ENCODE results near the gene FAM240B. TPM values are rescaled to one million over a fixed set of nuclear protein-coding genes. Genes with fewer than 3 reads are reported as not detected.

FAM240B gene
- total and polyA plus RNA-seq, 2 of the 4 experiments (the other 2 are of a cell fraction) = not detected

- DNase-seq (peak; percentile 24), ATAC-seq (ENCODE audit: low read depth) (peak; percentile 60)
- peak overlapping the region; percentile 52; the same call in 1 of the 2 replicates for H3K23ac ChIP-seq (ENCODE audit: low read depth, low read length)
- H2AFZ ChIP-seq (replicated peaks; ENCODE audit: low read length, poor library complexity) = no peak overlapping the region
- H3K9me1 ChIP-seq (ENCODE audit: insufficient read depth, low read length) = peaks cover 13% of the 10 kb centered on the region
- H3K9me3 ChIP-seq (ENCODE audit: control insufficient read depth, insufficient read depth, low read length) = no peaks in the 10 kb centered on the region
- ChIA-PET CTCF (no interaction called here), POLR2A (ENCODE audit: unreplicated experiment) (no interaction called here)
- no TSS peak for BruUV-seq (replicated peaks)
- no peak overlapping the region; the same call in 1 of the 2 replicates for H2AK5ac ChIP-seq (ENCODE audit: low read depth, low read length)
- H3K56ac ChIP-seq (ENCODE audit: extremely low read depth, insufficient read depth, low read length) = no peak overlapping the region
- in situ Hi-C loops (cut with MboI; ENCODE audit: low sequenced_read_pairs) = loop anchor here (10.0 kb wide), 2 partner anchors 53 to 57 kb away; partner anchors contain the start of gene ANKRD18A
- H3K36me3 ChIP-seq (ENCODE audit: control insufficient read depth, insufficient read depth, low read length) = no peaks in the 10 kb centered on the region
- no peak overlapping the region for H2AK9ac ChIP-seq (replicated peaks; ENCODE audit: low read depth, low read length, poor library complexity)
- peak overlapping the region; percentile 80 for H2BK120ac ChIP-seq (ENCODE audit: low read depth, low read length)
- TF ChIP-seq MXI1 (IDR thresholded peaks at IDR 0.05; ENCODE audit: borderline replicate concordance, low read depth, low read length) = no peak
- TF ChIP-seq FOS (IDR thresholded peaks at IDR 0.05; ENCODE audit: low read depth, low read length) = no peak
- TF ChIP-seq BHLHE40 (IDR thresholded peaks at IDR 0.05; ENCODE audit: low read depth, low read length) = no peak
- TF ChIP-seq SMC3 (IDR thresholded peaks at IDR 0.05; ENCODE audit: low read depth, low read length) = no peak
- TF ChIP-seq, protein P1, sequence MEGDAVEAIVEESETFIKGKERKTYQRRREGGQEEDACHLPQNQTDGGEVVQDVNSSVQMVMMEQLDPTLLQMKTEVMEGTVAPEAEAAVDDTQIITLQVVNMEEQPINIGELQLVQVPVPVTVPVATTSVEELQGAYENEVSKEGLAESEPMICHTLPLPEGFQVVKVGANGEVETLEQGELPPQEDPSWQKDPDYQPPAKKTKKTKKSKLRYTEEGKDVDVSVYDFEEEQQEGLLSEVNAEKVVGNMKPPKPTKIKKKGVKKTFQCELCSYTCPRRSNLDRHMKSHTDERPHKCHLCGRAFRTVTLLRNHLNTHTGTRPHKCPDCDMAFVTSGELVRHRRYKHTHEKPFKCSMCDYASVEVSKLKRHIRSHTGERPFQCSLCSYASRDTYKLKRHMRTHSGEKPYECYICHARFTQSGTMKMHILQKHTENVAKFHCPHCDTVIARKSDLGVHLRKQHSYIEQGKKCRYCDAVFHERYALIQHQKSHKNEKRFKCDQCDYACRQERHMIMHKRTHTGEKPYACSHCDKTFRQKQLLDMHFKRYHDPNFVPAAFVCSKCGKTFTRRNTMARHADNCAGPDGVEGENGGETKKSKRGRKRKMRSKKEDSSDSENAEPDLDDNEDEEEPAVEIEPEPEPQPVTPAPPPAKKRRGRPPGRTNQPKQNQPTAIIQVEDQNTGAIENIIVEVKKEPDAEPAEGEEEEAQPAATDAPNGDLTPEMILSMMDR (conservative IDR thresholded peaks at IDR 0.05; ENCODE audit: low read depth, low read length) = no peak
- TF ChIP-seq ELK1 (IDR thresholded peaks at IDR 0.05; ENCODE audit: borderline replicate concordance, low read depth, low read length) = no peak
- no peak for TF ChIP-seq POLR2A (IDR thresholded peaks at IDR 0.05; ENCODE audit: low read depth, low read length)
- no peak for TF ChIP-seq CEBPB (IDR thresholded peaks at IDR 0.05; ENCODE audit: low read depth, low read length)
- no peak for TF ChIP-seq MAFK (IDR thresholded peaks at IDR 0.05; ENCODE audit: low read depth, low read length)
- TF ChIP-seq RFX5 (IDR thresholded peaks at IDR 0.05; ENCODE audit: low read depth, low read length) = no peak
- no peak for TF ChIP-seq NFE2L2 (IDR thresholded peaks at IDR 0.05; ENCODE audit: low read depth, low read length)
- TF ChIP-seq RAD21 (IDR thresholded peaks at IDR 0.05; ENCODE audit: low read length) = no peak
- TF ChIP-seq MAZ (IDR thresholded peaks at IDR 0.05; ENCODE audit: borderline replicate concordance, low read depth, low read length) = no peak
- TF ChIP-seq, protein P2, sequence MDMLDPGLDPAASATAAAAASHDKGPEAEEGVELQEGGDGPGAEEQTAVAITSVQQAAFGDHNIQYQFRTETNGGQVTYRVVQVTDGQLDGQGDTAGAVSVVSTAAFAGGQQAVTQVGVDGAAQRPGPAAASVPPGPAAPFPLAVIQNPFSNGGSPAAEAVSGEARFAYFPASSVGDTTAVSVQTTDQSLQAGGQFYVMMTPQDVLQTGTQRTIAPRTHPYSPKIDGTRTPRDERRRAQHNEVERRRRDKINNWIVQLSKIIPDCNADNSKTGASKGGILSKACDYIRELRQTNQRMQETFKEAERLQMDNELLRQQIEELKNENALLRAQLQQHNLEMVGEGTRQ (IDR thresholded peaks at IDR 0.05; ENCODE audit: low read depth, low read length) = no peak
- no peak for TF ChIP-seq CHD1 (IDR thresholded peaks at IDR 0.05; ENCODE audit: low read depth, low read length)
- no peak for TF ChIP-seq RCOR1 (IDR thresholded peaks at IDR 0.05; ENCODE audit: insufficient replicate concordance, low read length)
- peak overlapping the region; percentile 19; the same call in 1 of the 3 replicates for H2BK15ac ChIP-seq (ENCODE audit: low read depth, low read length)
- peaks cover 3% of the 10 kb centered on the region for H3K4me1 ChIP-seq (ENCODE audit: control insufficient read depth, insufficient read depth, low read length)
- H3K14ac ChIP-seq (replicated peaks; ENCODE audit: low read depth, low read length) = peak overlapping the region; percentile 52; the same call in 1 of the 2 replicates
- intact Hi-C loops (cut with micrococcal nuclease) = no loop called here
- no peak overlapping the region for H4K5ac ChIP-seq (ENCODE audit: low read depth, low read length)
- peak overlapping the region; percentile 87 for H3K4ac ChIP-seq (ENCODE audit: low read depth, low read length)
- H3K4me3 ChIP-seq (ENCODE audit: insufficient read depth, low read depth, low read length) = no peak overlapping the region
- H3K27me3 ChIP-seq (ENCODE audit: control insufficient read depth, insufficient read depth, low read length) = no peaks in the 10 kb centered on the region
- H3K4me2 ChIP-seq (ENCODE audit: low read depth, low read length) = no peak overlapping the region
- peak overlapping the region; percentile 47; the same call in 1 of the 2 replicates for H3K18ac ChIP-seq (ENCODE audit: low read depth, low read length)
- no peak overlapping the region for H3K27ac ChIP-seq (ENCODE audit: insufficient read depth, low read length)
- peak overlapping the region; percentile 26 for H2BK5ac ChIP-seq (ENCODE audit: low read depth, low read length, poor library complexity, severe bottlenecking)
- H4K20me1 ChIP-seq (ENCODE audit: insufficient read depth, low read length) = no peaks in the 10 kb centered on the region
- WGBS, 2 experiments (ENCODE audit: extremely low coverage in 2 of 2, insufficient read length in 1 of 2) = no CpG with 5 or more reads among the region's 4 CpGs
- dilution Hi-C loops (cut with HindIII; ENCODE audit: low sequenced_read_pairs, unreplicated experiment) = no loop called here
- no peaks in the 10 kb centered on the region for H3K79me1 ChIP-seq (ENCODE audit: low read depth in 1 of 2, low read length in 2 of 2)
- no peak overlapping the region for H4K8ac ChIP-seq (ENCODE audit: low read depth in 2 of 2, low read length in 2 of 2)
- no peak overlapping the region for H3K9ac ChIP-seq (ENCODE audit: low read depth, low read length)
- peak overlapping the region; percentile 32; the same call in 1 of the 2 replicates for H4K91ac ChIP-seq (ENCODE audit: insufficient read depth, low read depth, low read length)
- peak overlapping the region; percentile 81 for H2BK20ac ChIP-seq (ENCODE audit: low read depth, low read length)
Measured at GRCh38 chr9:38681747-38682227, 38.1 kb downstream of the FAM240B start.
